ENCODE data around the gene SIN3A. TPM values are rescaled to one million over a fixed set of nuclear protein-coding genes. Genes with fewer than 3 reads are reported as not detected.

SIN3A gene
- total and polyA plus RNA-seq, 2 of the 4 experiments (the other 2 are of a cell fraction), result 21.2 to 31.5 TPM

GRCh38 chr15:75338661-75339240, 112.7 kb downstream of the SIN3A start:
- H3K9me3 ChIP-seq (ENCODE audit: control insufficient read depth, insufficient read depth, low read length), result no peaks in the 10 kb centered on the region
- H3K27me3 ChIP-seq (ENCODE audit: control insufficient read depth, insufficient read depth, low read length), result no peaks in the 10 kb centered on the region
- no peak overlapping the region for H2AK5ac ChIP-seq (ENCODE audit: low read depth, low read length)
- peaks cover 9% of the 10 kb centered on the region; the same call in 1 of the 2 replicates for H3K4me1 ChIP-seq (ENCODE audit: control insufficient read depth, insufficient read depth, low read length)
- H3K36me3 ChIP-seq (ENCODE audit: control insufficient read depth, insufficient read depth, low read length), result peaks cover 16% of the 10 kb centered on the region
- DNase-seq (no peak), ATAC-seq (ENCODE audit: low read depth) (no peak)
- no peak overlapping the region for H2BK120ac ChIP-seq (ENCODE audit: low read depth, low read length)
- no peak for TF ChIP-seq CTCF (conservative IDR thresholded peaks at IDR 0.05; ENCODE audit: low read depth, low read length)
- no peak for TF ChIP-seq USF2 (IDR thresholded peaks at IDR 0.05; ENCODE audit: low read depth, low read length)
- no peak for TF ChIP-seq BHLHE40 (IDR thresholded peaks at IDR 0.05; ENCODE audit: low read depth, low read length)
- no peak for TF ChIP-seq MAFK (IDR thresholded peaks at IDR 0.05; ENCODE audit: low read depth, low read length)
- no peak for TF ChIP-seq SMC3 (IDR thresholded peaks at IDR 0.05; ENCODE audit: low read depth, low read length)
- no peak for TF ChIP-seq RAD21 (IDR thresholded peaks at IDR 0.05; ENCODE audit: low read length)
- TF ChIP-seq POLR2A (IDR thresholded peaks at IDR 0.05; ENCODE audit: low read depth, low read length), result no peak
- no peak for TF ChIP-seq NFE2L2 (IDR thresholded peaks at IDR 0.05; ENCODE audit: low read depth, low read length)
- TF ChIP-seq FOS (IDR thresholded peaks at IDR 0.05; ENCODE audit: low read depth, low read length), result no peak
- TF ChIP-seq ELK1 (IDR thresholded peaks at IDR 0.05; ENCODE audit: borderline replicate concordance, low read depth, low read length), result no peak
- TF ChIP-seq RFX5 (IDR thresholded peaks at IDR 0.05; ENCODE audit: low read depth, low read length), result no peak
- TF ChIP-seq CEBPB (IDR thresholded peaks at IDR 0.05; ENCODE audit: low read depth, low read length), result no peak
- no peak for TF ChIP-seq MAZ (IDR thresholded peaks at IDR 0.05; ENCODE audit: borderline replicate concordance, low read depth, low read length)
- no peak for TF ChIP-seq CHD1 (IDR thresholded peaks at IDR 0.05; ENCODE audit: low read depth, low read length)
- H3K18ac ChIP-seq (ENCODE audit: low read depth, low read length), result no peak overlapping the region
- H2AFZ ChIP-seq (replicated peaks; ENCODE audit: low read length, poor library complexity), result no peak overlapping the region
- H3K27ac ChIP-seq (ENCODE audit: insufficient read depth, low read length), result no peak overlapping the region
- H3K23ac ChIP-seq (ENCODE audit: low read depth, low read length), result no peak overlapping the region
- H3K14ac ChIP-seq (replicated peaks; ENCODE audit: low read depth, low read length), result no peak overlapping the region
- H3K56ac ChIP-seq (ENCODE audit: extremely low read depth, insufficient read depth, low read length), result no peak overlapping the region
- no peak overlapping the region for H4K8ac ChIP-seq (ENCODE audit: low read depth in 2 of 2, low read length in 2 of 2)
- H3K9ac ChIP-seq (ENCODE audit: low read depth, low read length), result no peak overlapping the region
- ChIA-PET CTCF (no interaction called here), POLR2A (ENCODE audit: unreplicated experiment) (no interaction called here)
- H3K4ac ChIP-seq (ENCODE audit: low read depth, low read length), result no peak overlapping the region
- intact Hi-C loops (cut with micrococcal nuclease) (no loop called here), in situ Hi-C loops (cut with MboI; ENCODE audit: low sequenced_read_pairs) (no loop called here), dilution Hi-C loops (cut with HindIII; ENCODE audit: low sequenced_read_pairs, unreplicated experiment) (no loop called here)
- H4K5ac ChIP-seq (ENCODE audit: low read depth, low read length), result no peak overlapping the region
- H3K9me1 ChIP-seq (ENCODE audit: insufficient read depth, low read length), result peaks cover 7% of the 10 kb centered on the region
- no peaks in the 10 kb centered on the region for H4K20me1 ChIP-seq (ENCODE audit: insufficient read depth, low read length)
- H4K91ac ChIP-seq (ENCODE audit: insufficient read depth, low read depth, low read length), result no peak overlapping the region
- no peak overlapping the region for H2BK5ac ChIP-seq (ENCODE audit: low read depth, low read length, poor library complexity, severe bottlenecking)
- no TSS peak for BruUV-seq (replicated peaks)
- H3K4me3 ChIP-seq (ENCODE audit: insufficient read depth, low read depth, low read length), result no peak overlapping the region
- H3K79me1 ChIP-seq (ENCODE audit: low read depth in 1 of 2, low read length in 2 of 2), result peaks cover 8 to 17% of the 10 kb centered on the region in 2 experiments
- H2BK20ac ChIP-seq (ENCODE audit: low read depth, low read length), result no peak overlapping the region
- H2AK9ac ChIP-seq (replicated peaks; ENCODE audit: low read depth, low read length, poor library complexity), result no peak overlapping the region
- H3K4me2 ChIP-seq (ENCODE audit: low read depth, low read length), result no peak overlapping the region
- no peak overlapping the region for H2BK15ac ChIP-seq (ENCODE audit: low read depth, low read length)
- WGBS, 2 experiments (ENCODE audit: extremely low coverage in 2 of 2, insufficient read length in 1 of 2), result 100% methylated on average over 3 of the region's 11 CpGs; no CpG with 5 or more reads in 1 of the 2 experiments

All from IMR-90 (cell line).